ENCODE measurements around the gene MYO7A. TPM values are rescaled to one million over a fixed set of nuclear protein-coding genes. Genes with fewer than 3 reads are reported as not detected.

The MYO7A gene
- total RNA-seq, 1 donor from 2014 or later: 0.97 TPM

- no peak overlapping the region for H3K4me2 ChIP-seq
Observed at GRCh38 chr11:77126156-77126775, 1.8 kb upstream of the MYO7A start.

GRCh38 chr11:77126861-77127234 lies 1.2 kb upstream of the MYO7A start:
- H3K27ac Mint-ChIP-seq: peak overlapping the region; percentile 74
- H3K4me3 ChIP-seq: peak overlapping the region; percentile 55
- no peaks in the 10 kb centered on the region for H3K36me3 ChIP-seq

More at GRCh38 chr11:77126156-77126775, 1.8 kb upstream of the MYO7A start:
- DNase-seq (ENCODE audit: low spot score): no peak
- no peak overlapping the region for H3K9ac ChIP-seq
- Mint-ChIP-seq H3K36me3 (no peaks in the 10 kb centered on the region), H3K27me3 (ENCODE audit: insufficient read depth, low read depth) (peaks cover 9% of the 10 kb centered on the region), H3K4me3 (no peak overlapping the region), H3K9me3 (no peaks in the 10 kb centered on the region), H3K27ac (no peak overlapping the region), H3K4me1 (peaks cover 30% of the 10 kb centered on the region)
- no peaks in the 10 kb centered on the region for H3K9me3 ChIP-seq (ENCODE audit: low read depth)
- H3K27ac ChIP-seq: no peak overlapping the region
- H4K20me1 ChIP-seq (ENCODE audit: low read depth): no peaks in the 10 kb centered on the region
- TF ChIP-seq EZH2phosphoT487 (IDR thresholded peaks at IDR 0.05): no peak
- no peak for TF ChIP-seq CTCF (IDR thresholded peaks at IDR 0.05)
- no peak for TF ChIP-seq EZH2 (IDR thresholded peaks at IDR 0.05)
- H3K4me3 ChIP-seq: no peak overlapping the region
- H3K36me3 ChIP-seq: no peaks in the 10 kb centered on the region
- H3K4me1 ChIP-seq: peaks cover 9% of the 10 kb centered on the region
- H3K79me2 ChIP-seq (ENCODE audit: low read depth): no peaks in the 10 kb centered on the region
- peak overlapping the region; percentile 95 for H2AFZ ChIP-seq (replicated peaks)
- peaks cover 5% of the 10 kb centered on the region for H3F3A ChIP-seq (ENCODE audit: low read depth)
- H3K27me3 ChIP-seq: no peaks in the 10 kb centered on the region

GRCh38 chr11:77127235-77127911 lies 673 bp upstream of the MYO7A start:
- Histone ChIP-seq H3K27ac (no peak overlapping the region), H3K79me2 (ENCODE audit: low read depth) (no peaks in the 10 kb centered on the region), H3K4me2 (peak overlapping the region; percentile 92), H3K4me1 (peaks cover 9% of the 10 kb centered on the region), H3K9me3 (ENCODE audit: low read depth) (no peaks in the 10 kb centered on the region), H2AFZ (replicated peaks) (peak overlapping the region; percentile 95), H3K4me3 (peak overlapping the region; percentile 55), H3K9ac (no peak overlapping the region), H3F3A (ENCODE audit: low read depth) (peaks cover 5% of the 10 kb centered on the region), H3K27me3 (no peaks in the 10 kb centered on the region), H3K36me3 (no peaks in the 10 kb centered on the region), H4K20me1 (ENCODE audit: low read depth) (no peaks in the 10 kb centered on the region)
- Mint-ChIP-seq H3K4me1 (peaks cover 31% of the 10 kb centered on the region), H3K4me3 (peak overlapping the region; percentile 77), H3K9me3 (no peaks in the 10 kb centered on the region), H3K36me3 (no peaks in the 10 kb centered on the region), H3K27me3 (ENCODE audit: insufficient read depth, low read depth) (peaks cover 7% of the 10 kb centered on the region), H3K27ac (peak overlapping the region; percentile 94)
- TF ChIP-seq EZH2 (IDR thresholded peaks at IDR 0.05) (no peak), CTCF (IDR thresholded peaks at IDR 0.05) (peak; percentile 100), EZH2phosphoT487 (IDR thresholded peaks at IDR 0.05) (no peak)
- peak; percentile 76 for DNase-seq (ENCODE audit: low spot score)

More at GRCh38 chr11:77126861-77127234, 1.2 kb upstream of the MYO7A start:
- peaks cover 31% of the 10 kb centered on the region for H3K4me1 Mint-ChIP-seq
- no peaks in the 10 kb centered on the region for H3K9me3 Mint-ChIP-seq
- no peaks in the 10 kb centered on the region for H3K36me3 Mint-ChIP-seq
- Histone ChIP-seq H4K20me1 (ENCODE audit: low read depth) (no peaks in the 10 kb centered on the region), H3K9me3 (ENCODE audit: low read depth) (no peaks in the 10 kb centered on the region), H3K79me2 (ENCODE audit: low read depth) (no peaks in the 10 kb centered on the region), H3K4me1 (peaks cover 9% of the 10 kb centered on the region), H2AFZ (replicated peaks) (peak overlapping the region; percentile 95), H3K9ac (no peak overlapping the region), H3K27me3 (no peaks in the 10 kb centered on the region), H3K27ac (no peak overlapping the region), H3K4me2 (peak overlapping the region; percentile 92), H3F3A (ENCODE audit: low read depth) (peaks cover 5% of the 10 kb centered on the region)
- no peak overlapping the region for H3K4me3 Mint-ChIP-seq
- TF ChIP-seq CTCF (IDR thresholded peaks at IDR 0.05) (no peak), EZH2 (IDR thresholded peaks at IDR 0.05) (no peak), EZH2phosphoT487 (IDR thresholded peaks at IDR 0.05) (no peak)
- H3K27me3 Mint-ChIP-seq (ENCODE audit: insufficient read depth, low read depth): peaks cover 10% of the 10 kb centered on the region
- peak; percentile 47 for DNase-seq (ENCODE audit: low spot score)
